Neural progenitor cell (in vitro differentiated cells): Measurements from ENCODE around the gene MYRIP. TPM values are rescaled to one million over a fixed set of nuclear protein-coding genes. Genes with fewer than 3 reads are reported as not detected.

Experiments
- DNase-seq: peaks from one replicate; pipeline ENCODE4 v3.0.0-alpha.2; 2016; ENCODE audit warnings: low spot score
- H2AFZ ChIP-seq: fragments of 200-600 bp; sonication (generic); replicated peaks from 2 replicates; pipeline ENCODE4 v1.6.1; 2016; ENCODE audit warnings: antibody characterized with exemption
- H3F3A ChIP-seq: fragments of 200-600 bp; sonication (generic); 2 replicates; pipeline ENCODE4 v1.6.1; 2016; ENCODE audit warnings: antibody characterized with exemption, low read depth
- H3K27ac ChIP-seq: fragments of 200-600 bp; sonication (generic); 2 replicates; pipeline ENCODE4 v1.5.1; 2016; ENCODE audit warnings: mild to moderate bottlenecking
- H3K27me3 ChIP-seq: fragments of 200-600 bp; sonication (generic); 2 replicates; pipeline ENCODE4 v1.6.1; 2016; ENCODE audit warnings: mild to moderate bottlenecking, moderate library complexity
- H3K36me3 ChIP-seq: fragments of 200-600 bp; sonication (generic); 2 replicates; pipeline ENCODE4 v1.5.1; 2016
- H3K4me1 ChIP-seq: fragments of 200-600 bp; sonication (generic); 2 replicates; pipeline ENCODE4 v1.6.1; 2016; ENCODE audit warnings: mixed run types
- H3K4me2 ChIP-seq: fragments of 200-600 bp; sonication (generic); 2 replicates; pipeline ENCODE4 v1.6.1; 2016
- H3K4me3 ChIP-seq: fragments of 200-600 bp; sonication (generic); 2 replicates; pipeline ENCODE4 v1.5.1; 2016
- H3K79me2 ChIP-seq: fragments of 200-600 bp; sonication (generic); 2 replicates; pipeline ENCODE4 v1.6.1; 2016; ENCODE audit warnings: low read depth
- H3K9ac ChIP-seq: fragments of 200-600 bp; sonication (generic); 2 replicates; pipeline ENCODE4 v1.6.1; 2016
- H3K9me3 ChIP-seq: fragments of 200-600 bp; sonication (generic); 2 replicates; pipeline ENCODE4 v1.5.1; 2016; ENCODE audit warnings: low read depth
- H4K20me1 ChIP-seq: fragments of 200-600 bp; sonication (generic); 2 replicates; pipeline ENCODE4 v1.6.1; 2016; ENCODE audit warnings: low read depth
- H3K27ac Mint-ChIP-seq: 3 replicates; pipeline ENCODE4 v1.8.0; 2021; ENCODE audit warnings: mixed read lengths
- H3K27me3 Mint-ChIP-seq: 2 replicates; pipeline ENCODE4 v1.8.0; 2022; ENCODE audit warnings: low read depth, mild to moderate bottlenecking, inconsistent platforms, moderate library complexity, mixed read lengths; ENCODE audit not compliant: insufficient read depth
- H3K36me3 Mint-ChIP-seq: 3 replicates; pipeline ENCODE4 v1.8.0; 2021; ENCODE audit warnings: mixed read lengths
- H3K4me1 Mint-ChIP-seq: 3 replicates; pipeline ENCODE4 v1.8.0; 2021; ENCODE audit warnings: mixed read lengths
- H3K4me3 Mint-ChIP-seq: 3 replicates; pipeline ENCODE4 v1.8.0; 2021; ENCODE audit warnings: mild to moderate bottlenecking, moderate library complexity, mixed read lengths
- H3K9me3 Mint-ChIP-seq: 3 replicates; pipeline ENCODE4 v1.8.0; 2020; ENCODE audit warnings: mixed read lengths
- CTCF ChIP-seq: fragments of 200-600 bp; sonication (generic); IDR thresholded peaks from 2 replicates; pipeline ENCODE4 v1.5.1; 2017; ENCODE audit warnings: antibody characterized with exemption, mild to moderate bottlenecking
- EZH2 ChIP-seq: fragments of 200-600 bp; sonication (generic); IDR thresholded peaks from 2 replicates; pipeline ENCODE4 v1.6.1; 2017; ENCODE audit warnings: antibody characterized with exemption, mild to moderate bottlenecking, moderate library complexity
- EZH2phosphoT487 ChIP-seq: fragments of 200-600 bp; sonication (generic); IDR thresholded peaks from 2 replicates; pipeline ENCODE4 v1.6.1; 2017; ENCODE audit warnings: antibody characterized with exemption
- total RNA-seq: library from RNA; depleted of rRNA; stranded (reverse); fragments of >200 nt; gene quantifications from 2 replicates; pipeline ENCODE4 v1.2.3, GENCODE V29; 2015; ENCODE audit warnings: low replicate concordance

The MYRIP gene
- total RNA-seq, 1 donor from 2014 or later, result 0.62 TPM

- H3K4me3 Mint-ChIP-seq, result no peak overlapping the region
- H3K27ac Mint-ChIP-seq, result no peak overlapping the region
- H3K4me2 ChIP-seq, result no peak overlapping the region
- peaks cover 20% of the 10 kb centered on the region for H3F3A ChIP-seq
- no peaks in the 10 kb centered on the region for H3K9me3 ChIP-seq
- no peaks in the 10 kb centered on the region for H3K36me3 ChIP-seq
- no peak for DNase-seq
- H3K27me3 Mint-ChIP-seq, result peaks cover 2% of the 10 kb centered on the region
- TF ChIP-seq CTCF (no peak), EZH2 (no peak), EZH2phosphoT487 (no peak)
- H3K79me2 ChIP-seq, result no peaks in the 10 kb centered on the region
- no peaks in the 10 kb centered on the region for H3K36me3 Mint-ChIP-seq
- H3K27me3 ChIP-seq, result no peaks in the 10 kb centered on the region
- peaks cover 3% of the 10 kb centered on the region for H3K4me1 ChIP-seq
- H4K20me1 ChIP-seq, result no peaks in the 10 kb centered on the region
- no peak overlapping the region for H3K27ac ChIP-seq
- H3K4me3 ChIP-seq, result no peak overlapping the region
- H3K4me1 Mint-ChIP-seq, result peaks cover 2% of the 10 kb centered on the region
- no peaks in the 10 kb centered on the region for H3K9me3 Mint-ChIP-seq
- no peak overlapping the region for H3K9ac ChIP-seq
- no peak overlapping the region for H2AFZ ChIP-seq
Observed at GRCh38 chr3:40200692-40201316, 391.4 kb downstream of the MYRIP start.

GRCh38 chr3:40201770-40202169 is 392.4 kb downstream of the MYRIP start:
- H3K9me3 Mint-ChIP-seq, result no peaks in the 10 kb centered on the region

GRCh38 chr3:40206522-40206921 is 397.1 kb downstream of the MYRIP start:
- no peaks in the 10 kb centered on the region for H3K9me3 Mint-ChIP-seq
- peaks cover 8% of the 10 kb centered on the region for H3K27me3 Mint-ChIP-seq
- H3K27ac ChIP-seq, result no peak overlapping the region
- no peak overlapping the region for H2AFZ ChIP-seq
- no peak overlapping the region for H3K4me3 ChIP-seq
- H3K9me3 ChIP-seq, result no peaks in the 10 kb centered on the region
- no peak for DNase-seq
- H3K36me3 ChIP-seq, result no peaks in the 10 kb centered on the region
- no peak for TF ChIP-seq EZH2phosphoT487
- TF ChIP-seq EZH2, result no peak
- TF ChIP-seq CTCF, result no peak
- H3K36me3 Mint-ChIP-seq, result no peaks in the 10 kb centered on the region
- no peak overlapping the region for H3K4me2 ChIP-seq
- no peaks in the 10 kb centered on the region for H4K20me1 ChIP-seq
- peaks cover 6% of the 10 kb centered on the region for H3K4me1 ChIP-seq
- H3K4me3 Mint-ChIP-seq, result no peak overlapping the region
- H3K27me3 ChIP-seq, result no peaks in the 10 kb centered on the region
- peaks cover 20% of the 10 kb centered on the region for H3F3A ChIP-seq
- no peak overlapping the region for H3K27ac Mint-ChIP-seq
- H3K79me2 ChIP-seq, result no peaks in the 10 kb centered on the region
- H3K4me1 Mint-ChIP-seq, result peaks cover 9% of the 10 kb centered on the region
- no peak overlapping the region for H3K9ac ChIP-seq

More at GRCh38 chr3:40201770-40202169, 392.4 kb downstream of the MYRIP start:
- H3K4me1 Mint-ChIP-seq, result peaks cover 2% of the 10 kb centered on the region
- H3K27me3 Mint-ChIP-seq, result peaks cover 2% of the 10 kb centered on the region
- H3K4me3 ChIP-seq, result no peak overlapping the region
- H3K9ac ChIP-seq, result no peak overlapping the region
- no peak overlapping the region for H3K4me2 ChIP-seq
- peaks cover 20% of the 10 kb centered on the region for H3F3A ChIP-seq
- H3K36me3 Mint-ChIP-seq, result no peaks in the 10 kb centered on the region
- H3K27ac ChIP-seq, result no peak overlapping the region
- no peaks in the 10 kb centered on the region for H3K79me2 ChIP-seq
- H3K27ac Mint-ChIP-seq, result no peak overlapping the region
- no peak overlapping the region for H2AFZ ChIP-seq
- no peak overlapping the region for H3K4me3 Mint-ChIP-seq
- DNase-seq, result no peak
- peaks cover 1% of the 10 kb centered on the region for H3K4me1 ChIP-seq
- H3K36me3 ChIP-seq, result no peaks in the 10 kb centered on the region
- no peaks in the 10 kb centered on the region for H3K9me3 ChIP-seq
- H4K20me1 ChIP-seq, result no peaks in the 10 kb centered on the region
- no peaks in the 10 kb centered on the region for H3K27me3 ChIP-seq
- no peak for TF ChIP-seq CTCF
- no peak for TF ChIP-seq EZH2phosphoT487
- TF ChIP-seq EZH2, result no peak
